Activated T-helper 17 cell treated with anti-CD3 and anti-CD28 coated beads, Interleukin-2, amount 50 U/mL, for 72 hours (primary cell): Measurements from ENCODE around the gene RAB35. TPM values are rescaled to one million over a fixed set of nuclear protein-coding genes. Genes with fewer than 3 reads are reported as not detected.
A peak's percentile ranks its signal among the peaks of the same experiment; 100 is the strongest.

ENCODE experiments used
- ATAC-seq: fragments of 150-1000 bp; cut with Tn5 transposase; replicated peaks from 2 replicates; pipeline ENCODE4 v1.10.0; 2021; ENCODE audit warnings: mild to moderate bottlenecking, moderate library complexity
- H3K27ac Mint-ChIP-seq: one replicate; pipeline ENCODE4 v1.8.0; 2022; ENCODE audit warnings: mixed read lengths
- H3K27me3 Mint-ChIP-seq: one replicate; pipeline ENCODE4 v1.8.0; 2022; ENCODE audit warnings: mixed read lengths
- H3K36me3 Mint-ChIP-seq: one replicate; pipeline ENCODE4 v1.8.0; 2022; ENCODE audit warnings: low read depth, mild to moderate bottlenecking, mixed read lengths
- H3K4me1 Mint-ChIP-seq: one replicate; pipeline ENCODE4 v1.8.0; 2022; ENCODE audit warnings: mixed read lengths
- H3K4me3 Mint-ChIP-seq: one replicate; pipeline ENCODE4 v1.8.0; 2022; ENCODE audit warnings: mild to moderate bottlenecking, mixed read lengths
- H3K9me3 Mint-ChIP-seq: one replicate; pipeline ENCODE4 v1.8.0; 2022; ENCODE audit warnings: mixed read lengths
- total RNA-seq, 2 donors: library from RNA; stranded (reverse); gene quantifications; one replicate each; pipeline ENCODE4 v1.2.3, GENCODE V29; 2022

Gene RAB35
- total RNA-seq, 2 donors from 2014 or later, result 43.8 to 76.4 TPM

DNA sequence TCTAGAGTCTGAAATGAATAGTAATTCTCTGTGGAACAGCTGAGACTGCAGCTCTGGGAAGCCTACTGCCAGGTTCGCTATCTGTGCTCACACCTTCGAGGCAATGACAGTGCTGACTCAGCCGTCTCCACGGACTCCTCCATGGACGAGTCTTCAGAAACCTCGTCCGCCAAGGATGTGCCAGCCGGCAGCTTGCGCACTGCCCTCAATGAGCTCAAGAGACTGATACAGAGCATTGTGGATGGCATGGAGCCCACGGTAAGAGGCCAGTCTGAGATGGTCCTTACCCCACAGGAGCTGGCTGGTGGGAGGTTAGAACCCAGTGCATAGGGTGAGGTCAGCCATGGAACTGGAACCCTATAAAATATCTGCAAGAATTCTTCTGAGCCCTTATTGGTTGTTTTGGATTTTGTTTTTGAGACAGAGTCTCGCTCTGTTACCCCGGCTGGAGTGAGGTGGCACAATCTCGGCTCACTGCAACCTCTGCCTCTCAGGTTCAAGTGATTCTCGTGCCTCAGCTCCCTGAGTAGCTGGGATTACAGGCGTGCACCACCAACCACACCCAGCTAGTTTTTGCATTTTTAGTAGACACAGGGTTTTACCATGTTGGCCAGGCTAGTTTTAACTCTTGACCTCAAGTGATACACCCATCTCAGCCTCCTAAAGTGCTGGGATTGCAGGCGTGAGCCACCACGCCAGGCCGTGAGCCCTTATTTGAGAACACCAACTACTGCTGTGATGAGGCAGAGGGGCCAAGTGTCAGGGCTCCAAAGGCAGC, 43.9 kb downstream of the RAB35 start:
- no peak overlapping the region for H3K4me3 Mint-ChIP-seq
- H3K36me3 Mint-ChIP-seq, result peaks cover 99% of the 10 kb centered on the region
- H3K27ac Mint-ChIP-seq, result peak overlapping the region; percentile 34

DNA sequence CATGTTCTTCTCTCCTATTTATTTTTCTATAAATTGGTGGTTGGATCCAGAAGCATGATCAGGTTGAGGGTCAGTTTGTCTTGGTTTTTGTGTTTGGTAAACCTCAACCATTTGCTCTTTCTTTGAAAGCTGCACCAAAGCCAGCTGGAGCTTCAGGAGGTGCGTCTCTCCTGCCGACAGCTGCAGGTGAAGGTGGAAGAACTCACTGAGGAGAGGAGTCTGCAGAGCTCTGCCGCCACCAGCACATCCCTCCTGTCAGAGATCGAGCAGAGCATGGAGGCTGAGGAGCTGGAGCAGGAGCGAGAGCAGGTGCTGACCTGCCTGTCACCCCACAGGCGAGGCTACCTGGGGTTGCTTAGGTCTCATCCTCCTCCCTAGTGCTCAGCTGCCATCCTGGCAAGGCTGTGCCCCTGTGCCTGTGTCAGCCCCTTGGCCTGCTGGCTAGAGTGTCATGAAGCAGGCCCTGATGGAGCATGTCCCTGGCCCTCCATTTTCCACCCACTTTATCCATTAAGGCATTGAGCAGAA, 45.0 kb downstream of the RAB35 start:
- Mint-ChIP-seq H3K4me1 (no peaks in the 10 kb centered on the region), H3K27ac (no peak overlapping the region), H3K9me3 (no peaks in the 10 kb centered on the region), H3K27me3 (no peaks in the 10 kb centered on the region), H3K4me3 (no peak overlapping the region), H3K36me3 (peaks cover 100% of the 10 kb centered on the region)
- no peak for ATAC-seq

More for the DNA sequence above, 43.9 kb downstream of the RAB35 start:
- Mint-ChIP-seq H3K27me3 (no peaks in the 10 kb centered on the region), H3K9me3 (no peaks in the 10 kb centered on the region), H3K4me1 (no peaks in the 10 kb centered on the region)
- no peak for ATAC-seq

DNA sequence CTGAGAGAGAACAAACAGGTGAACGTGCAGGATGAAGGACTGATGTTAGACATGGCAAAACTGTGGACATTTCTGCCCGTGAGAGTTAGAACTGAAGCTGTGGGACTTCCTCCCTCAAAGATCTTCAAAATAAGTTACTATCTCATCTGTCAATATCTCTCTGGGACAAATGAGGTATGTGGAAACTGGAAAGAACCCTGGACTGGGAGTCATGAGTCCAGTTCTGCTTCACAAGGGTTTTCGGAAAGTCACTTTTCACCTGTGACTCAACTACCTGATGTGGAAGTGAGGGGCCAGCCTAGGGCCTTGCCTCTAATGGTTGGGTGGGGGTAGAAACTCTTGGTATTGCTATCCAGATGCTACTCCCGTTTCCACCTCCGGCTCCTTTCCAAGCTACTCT, 47.3 kb downstream of the RAB35 start:
- H3K27me3 Mint-ChIP-seq, result no peaks in the 10 kb centered on the region
- H3K27ac Mint-ChIP-seq, result peak overlapping the region; percentile 50
- no peak overlapping the region for H3K4me3 Mint-ChIP-seq
- no peaks in the 10 kb centered on the region for H3K9me3 Mint-ChIP-seq
- no peak for ATAC-seq
- peaks cover 100% of the 10 kb centered on the region for H3K36me3 Mint-ChIP-seq
- no peaks in the 10 kb centered on the region for H3K4me1 Mint-ChIP-seq

DNA sequence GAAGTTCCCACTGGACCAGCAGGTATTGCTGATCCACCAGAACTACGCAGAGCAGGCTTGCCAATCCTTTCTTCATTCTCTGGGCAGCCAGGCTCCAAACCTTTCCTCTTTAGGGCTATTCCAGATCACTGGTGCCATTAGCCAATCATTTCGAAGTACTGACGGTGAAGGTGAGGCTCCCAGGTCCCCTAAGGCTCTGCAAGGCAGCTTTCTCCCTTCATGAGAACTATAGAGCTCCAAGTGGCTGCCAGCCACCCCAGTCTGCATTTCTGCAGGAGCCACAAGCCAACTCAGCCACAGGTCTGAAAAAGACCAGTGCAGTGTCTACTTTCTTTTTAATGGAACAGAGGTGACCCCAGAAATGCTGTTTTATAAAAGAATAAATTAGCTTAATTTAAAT, 48.7 kb downstream of the RAB35 start:
- Mint-ChIP-seq H3K27ac (peak overlapping the region; percentile 28), H3K27me3 (no peaks in the 10 kb centered on the region), H3K36me3 (peaks cover 100% of the 10 kb centered on the region), H3K9me3 (no peaks in the 10 kb centered on the region), H3K4me3 (no peak overlapping the region), H3K4me1 (no peaks in the 10 kb centered on the region)
- no peak for ATAC-seq

DNA sequence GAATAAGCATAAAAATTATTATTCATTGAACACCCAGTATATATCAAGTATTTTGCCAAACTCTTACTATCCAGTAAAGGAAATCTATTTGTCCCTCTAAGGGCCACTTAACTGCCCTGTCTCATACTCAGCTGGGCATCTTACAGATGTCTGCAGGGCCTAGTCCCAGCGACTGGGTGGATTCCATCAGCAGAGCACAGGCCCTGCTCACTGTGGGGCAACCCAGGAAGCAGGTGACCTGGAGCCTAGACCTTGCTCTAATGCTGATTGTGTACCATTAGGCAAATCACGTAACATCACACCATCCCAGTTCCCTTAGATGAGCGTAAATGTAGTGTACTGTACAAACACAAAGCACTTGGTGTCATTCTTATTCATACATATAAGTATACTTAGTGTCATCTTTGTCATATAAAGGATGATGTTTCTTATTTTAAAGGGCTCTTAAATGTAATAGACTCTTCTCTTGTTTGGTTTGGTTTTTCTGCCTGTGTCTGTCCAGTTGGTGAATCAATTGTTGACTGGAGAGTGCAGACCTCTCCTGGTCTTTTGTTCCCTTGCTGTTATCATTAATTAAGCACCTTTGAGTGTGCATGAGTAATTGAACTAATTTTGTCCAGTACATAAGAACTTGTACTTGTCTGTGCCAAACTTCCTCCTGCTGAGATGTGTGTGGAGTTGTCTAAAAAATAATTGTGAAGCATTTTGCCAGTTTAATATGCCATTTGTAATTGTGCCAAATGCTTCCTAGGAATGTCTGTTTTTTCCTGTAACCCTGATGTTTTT, 49.3 kb downstream of the RAB35 start:
- H3K9me3 Mint-ChIP-seq, result no peaks in the 10 kb centered on the region
- H3K27ac Mint-ChIP-seq, result peak overlapping the region; percentile 28
- ATAC-seq, result no peak
- no peak overlapping the region for H3K4me3 Mint-ChIP-seq
- no peaks in the 10 kb centered on the region for H3K4me1 Mint-ChIP-seq
- peaks cover 100% of the 10 kb centered on the region for H3K36me3 Mint-ChIP-seq
- H3K27me3 Mint-ChIP-seq, result no peaks in the 10 kb centered on the region

DNA sequence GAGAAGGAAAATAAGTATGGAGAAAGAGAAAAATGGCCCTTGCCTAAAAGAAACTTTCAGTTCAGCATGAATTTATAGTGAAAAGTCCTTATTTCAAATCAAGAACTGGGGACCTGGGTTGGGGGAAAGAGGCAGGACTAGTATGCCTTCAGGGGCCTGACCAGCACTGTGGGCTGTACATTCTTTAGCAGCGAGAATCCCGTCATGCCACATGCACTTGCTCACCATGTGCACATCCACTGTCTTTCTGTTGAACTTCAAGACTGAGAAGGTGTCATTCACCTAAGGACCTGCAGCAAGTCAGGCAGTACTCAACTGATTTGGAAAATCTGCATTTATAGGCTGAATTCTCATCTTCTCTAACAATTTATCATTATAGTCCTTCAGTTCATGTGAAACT, 50.2 kb downstream of the RAB35 start:
- Mint-ChIP-seq H3K9me3 (no peaks in the 10 kb centered on the region), H3K4me3 (no peak overlapping the region), H3K36me3 (peaks cover 100% of the 10 kb centered on the region)

DNA sequence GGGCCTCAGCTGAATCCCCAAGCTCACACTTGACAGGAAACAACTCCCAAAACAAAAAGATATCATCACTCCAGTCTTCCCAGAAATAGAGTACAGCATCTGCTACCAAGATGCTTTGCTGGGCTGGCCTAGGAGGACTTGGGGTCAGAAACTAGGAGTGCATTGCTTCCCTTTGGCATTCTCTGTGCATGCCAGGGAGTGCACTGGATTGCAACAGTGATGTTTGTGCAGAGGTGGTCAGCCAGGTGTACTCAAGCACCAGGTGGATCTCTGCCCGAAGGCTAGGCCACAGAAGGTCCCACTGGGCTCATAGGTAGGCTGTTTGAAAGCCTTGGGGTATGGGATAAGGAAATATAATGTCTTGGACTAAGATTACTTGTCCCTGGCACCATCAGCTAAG, 51.1 kb downstream of the RAB35 start:
- H3K4me3 Mint-ChIP-seq, result no peak overlapping the region
- H3K4me1 Mint-ChIP-seq, result peaks cover under 1% of the 10 kb centered on the region
- peaks cover 100% of the 10 kb centered on the region for H3K36me3 Mint-ChIP-seq
- no peak overlapping the region for H3K27ac Mint-ChIP-seq
- no peaks in the 10 kb centered on the region for H3K27me3 Mint-ChIP-seq
- ATAC-seq, result no peak
- H3K9me3 Mint-ChIP-seq, result no peaks in the 10 kb centered on the region

More for the DNA sequence above, 50.2 kb downstream of the RAB35 start:
- Mint-ChIP-seq H3K27me3 (no peaks in the 10 kb centered on the region), H3K27ac (no peak overlapping the region), H3K4me1 (no peaks in the 10 kb centered on the region)
- no peak for ATAC-seq

DNA sequence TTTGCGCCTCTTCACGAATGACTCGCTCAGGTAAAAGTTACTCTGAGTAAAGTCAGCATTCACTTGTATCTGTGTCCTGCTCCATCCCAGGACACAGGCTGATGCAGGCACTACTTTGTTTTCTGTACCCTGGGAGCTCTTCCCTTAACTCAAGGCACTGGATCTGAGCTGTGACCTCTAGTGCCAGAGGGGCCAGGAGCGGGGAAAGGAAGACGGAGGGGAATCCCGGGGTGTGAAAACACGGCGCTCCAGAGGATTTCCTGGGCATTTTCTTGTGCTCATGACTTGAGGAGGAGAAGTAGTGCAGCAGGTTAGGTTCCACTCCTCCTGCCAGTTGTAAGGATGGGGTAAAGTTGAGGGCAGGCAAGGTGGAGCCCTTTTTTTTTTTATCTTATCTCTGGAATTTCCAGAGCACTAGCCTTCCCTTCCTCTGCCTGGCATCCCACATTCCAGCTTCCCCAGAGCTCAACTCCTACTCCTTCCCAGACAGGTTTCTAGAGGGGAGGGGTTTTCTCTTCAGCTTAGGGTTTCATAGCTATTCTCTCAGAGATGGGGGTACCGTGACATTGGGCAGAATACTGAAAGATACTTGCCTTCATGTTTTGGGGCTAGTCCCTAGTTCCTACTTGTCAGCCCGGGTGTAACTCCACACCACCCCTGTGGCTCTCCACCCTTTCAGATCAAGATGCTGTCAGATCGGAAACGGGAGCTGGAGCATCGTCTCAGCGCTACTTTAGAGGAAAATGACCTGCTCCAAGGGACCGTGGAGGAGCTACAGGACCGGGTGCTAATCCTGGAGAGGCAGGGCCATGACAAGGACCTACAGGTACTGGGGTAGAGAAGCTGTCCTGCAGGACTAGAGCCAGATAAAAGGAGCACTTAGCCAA, 52.3 kb downstream of the RAB35 start:
- ATAC-seq, result no peak
- H3K27ac Mint-ChIP-seq, result no peak overlapping the region
- H3K36me3 Mint-ChIP-seq, result peaks cover 96% of the 10 kb centered on the region
- H3K27me3 Mint-ChIP-seq, result no peaks in the 10 kb centered on the region
- no peak overlapping the region for H3K4me3 Mint-ChIP-seq
- peaks cover 7% of the 10 kb centered on the region for H3K4me1 Mint-ChIP-seq
- no peaks in the 10 kb centered on the region for H3K9me3 Mint-ChIP-seq

DNA sequence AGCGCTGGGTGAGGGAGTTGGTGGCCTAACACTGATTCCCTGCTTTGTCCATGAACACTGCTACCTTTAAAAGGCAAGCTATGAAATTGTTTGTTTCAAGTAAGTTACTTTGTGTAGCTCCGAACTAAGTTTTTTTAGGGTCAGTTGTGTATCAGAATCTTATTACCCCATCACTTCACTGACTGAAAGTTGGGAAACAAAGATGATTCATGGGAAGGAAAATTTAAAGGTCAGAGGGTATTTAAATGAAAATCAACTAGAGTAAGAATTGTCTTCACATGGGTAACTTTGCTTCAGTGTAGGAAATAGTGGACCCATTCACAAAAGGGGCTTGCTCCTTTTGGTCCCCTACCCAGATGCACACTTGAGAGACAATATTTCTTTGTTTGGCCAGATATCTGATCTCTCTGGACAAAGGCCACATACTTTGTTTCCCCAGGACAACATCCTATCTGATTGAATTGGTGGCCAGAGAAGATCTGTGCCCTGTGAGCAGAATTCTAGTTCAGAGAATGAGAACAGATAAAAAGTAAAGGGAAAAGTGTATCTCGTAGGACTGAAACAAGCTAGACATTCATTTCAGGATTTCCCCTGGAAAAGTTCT, 53.5 kb downstream of the RAB35 start:
- H3K4me1 Mint-ChIP-seq, result peaks cover 7% of the 10 kb centered on the region
- H3K4me3 Mint-ChIP-seq, result no peak overlapping the region
- peaks cover 84% of the 10 kb centered on the region for H3K36me3 Mint-ChIP-seq
- no peak for ATAC-seq
- H3K9me3 Mint-ChIP-seq, result no peaks in the 10 kb centered on the region
- H3K27me3 Mint-ChIP-seq, result no peaks in the 10 kb centered on the region
- H3K27ac Mint-ChIP-seq, result peak overlapping the region; percentile 22

DNA sequence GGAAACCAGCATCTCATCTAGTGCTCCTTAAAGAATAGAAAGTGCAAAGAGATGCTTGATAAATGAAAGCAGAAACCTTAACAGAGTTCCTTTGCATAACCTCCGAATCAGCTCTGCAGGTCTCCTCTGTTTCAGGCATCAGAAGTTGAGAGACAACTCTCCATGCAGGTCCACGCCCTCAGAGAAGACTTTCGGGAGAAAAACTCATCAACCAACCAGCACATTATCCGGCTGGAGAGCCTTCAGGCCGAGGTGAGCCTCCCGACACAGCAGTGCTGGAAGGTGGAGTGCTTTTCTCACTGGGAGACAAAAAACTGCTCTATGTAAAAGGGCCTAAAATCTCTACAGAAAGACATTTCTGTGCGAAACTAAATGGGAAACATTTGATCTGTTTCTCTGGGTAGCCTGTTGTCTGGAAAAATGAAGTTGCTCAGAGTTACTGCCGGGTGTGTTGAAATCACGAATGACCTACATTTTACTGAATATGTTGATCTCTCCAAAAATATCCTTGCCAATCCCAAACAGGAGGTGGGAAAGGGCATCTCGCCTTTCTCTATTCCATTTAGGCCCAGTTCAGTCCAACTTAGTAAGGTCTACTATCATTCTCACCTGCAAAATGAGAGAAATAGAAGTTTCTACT, 54.9 kb downstream of the RAB35 start:
- no peak for ATAC-seq
- no peak overlapping the region for H3K4me3 Mint-ChIP-seq
- H3K36me3 Mint-ChIP-seq, result peaks cover 70% of the 10 kb centered on the region
- H3K9me3 Mint-ChIP-seq, result no peaks in the 10 kb centered on the region
- H3K27ac Mint-ChIP-seq, result peak overlapping the region; percentile 68
- peaks cover 7% of the 10 kb centered on the region for H3K4me1 Mint-ChIP-seq
- H3K27me3 Mint-ChIP-seq, result no peaks in the 10 kb centered on the region

DNA sequence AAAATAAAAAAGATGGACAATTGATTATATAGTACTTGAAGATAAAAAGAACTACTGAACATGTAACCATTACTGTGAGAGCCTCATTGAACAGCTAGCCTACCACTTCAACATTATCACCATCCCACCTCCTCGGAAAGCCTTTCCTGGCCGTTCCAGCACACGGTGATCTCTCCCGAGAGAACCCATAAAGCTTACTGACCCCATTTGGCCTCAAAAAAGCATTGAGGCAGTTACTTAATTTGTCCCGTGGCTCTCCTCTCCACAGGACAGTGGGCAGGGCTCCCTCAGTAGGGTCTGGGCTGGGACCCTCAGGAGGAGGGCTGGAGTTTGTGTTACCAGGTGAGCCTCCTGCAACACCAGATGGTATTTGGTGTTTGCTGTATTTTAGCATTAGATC, 55.8 kb downstream of the RAB35 start:
- Mint-ChIP-seq H3K36me3 (peaks cover 60% of the 10 kb centered on the region), H3K27ac (peak overlapping the region; percentile 68), H3K4me3 (no peak overlapping the region), H3K27me3 (no peaks in the 10 kb centered on the region), H3K4me1 (peaks cover 7% of the 10 kb centered on the region), H3K9me3 (no peaks in the 10 kb centered on the region)
- ATAC-seq, result no peak

DNA sequence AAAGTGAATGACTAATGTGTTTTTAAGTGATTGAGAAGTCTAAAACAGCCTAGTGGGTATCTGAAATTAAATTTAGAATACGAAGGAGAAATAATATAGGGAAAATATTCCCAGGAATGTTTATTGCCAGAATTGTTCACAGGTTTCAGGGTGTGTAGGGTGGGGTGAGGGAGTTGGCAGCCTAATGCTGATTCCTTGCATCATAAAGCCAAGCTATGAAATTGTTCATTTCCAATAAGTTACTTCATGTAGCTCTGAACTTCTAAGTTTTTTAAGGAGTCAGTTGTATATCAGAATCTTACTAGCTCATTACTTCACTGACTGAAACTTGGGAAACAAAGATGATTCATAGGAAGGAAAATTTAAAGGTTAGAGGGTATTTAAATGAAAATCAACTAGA, 56.4 kb downstream of the RAB35 start:
- Mint-ChIP-seq H3K4me1 (peaks cover 7% of the 10 kb centered on the region), H3K9me3 (no peaks in the 10 kb centered on the region), H3K27me3 (no peaks in the 10 kb centered on the region), H3K4me3 (no peak overlapping the region), H3K27ac (peak overlapping the region; percentile 68), H3K36me3 (peaks cover 56% of the 10 kb centered on the region)
- ATAC-seq, result no peak

DNA sequence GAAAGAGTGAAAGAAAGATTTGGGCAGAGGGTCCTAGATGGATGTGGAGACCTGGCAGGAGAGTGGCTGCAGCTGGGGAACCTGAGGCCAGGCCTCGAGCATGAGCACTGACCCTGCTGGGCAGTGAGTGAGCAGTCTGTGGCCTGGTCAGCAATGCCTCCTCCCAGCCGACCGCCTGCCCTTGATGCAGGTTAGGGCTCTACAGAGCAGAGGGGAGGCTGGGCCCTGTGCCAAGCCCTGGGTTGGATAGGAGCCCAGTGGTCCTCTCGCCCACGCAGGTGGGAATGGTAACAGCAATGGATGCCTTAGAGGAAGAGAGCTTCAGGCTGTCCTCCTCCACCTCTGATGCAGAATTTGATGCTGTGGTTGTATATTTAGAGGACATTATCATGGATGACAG, 59.8 kb downstream of the RAB35 start:
- Mint-ChIP-seq H3K36me3 (peaks cover 54% of the 10 kb centered on the region), H3K4me1 (peaks cover 19% of the 10 kb centered on the region), H3K9me3 (no peaks in the 10 kb centered on the region), H3K27ac (no peak overlapping the region), H3K4me3 (no peak overlapping the region), H3K27me3 (no peaks in the 10 kb centered on the region)
- ATAC-seq, result no peak
